ENCODE data around the gene TBX4. TPM values are rescaled to one million over a fixed set of nuclear protein-coding genes. Genes with fewer than 3 reads are reported as not detected.

The TBX4 gene
- total RNA-seq, 4 donors from 2014 or later = not detected

- TF ChIP-seq POLR2A (IDR thresholded peaks at IDR 0.05) (no peak), EP300 (IDR thresholded peaks at IDR 0.05) (no peak), CTCF (IDR thresholded peaks at IDR 0.05) (no peak)
Measured at GRCh38 chr17:61414141-61414935, 37.9 kb upstream of the TBX4 start.

DNA sequence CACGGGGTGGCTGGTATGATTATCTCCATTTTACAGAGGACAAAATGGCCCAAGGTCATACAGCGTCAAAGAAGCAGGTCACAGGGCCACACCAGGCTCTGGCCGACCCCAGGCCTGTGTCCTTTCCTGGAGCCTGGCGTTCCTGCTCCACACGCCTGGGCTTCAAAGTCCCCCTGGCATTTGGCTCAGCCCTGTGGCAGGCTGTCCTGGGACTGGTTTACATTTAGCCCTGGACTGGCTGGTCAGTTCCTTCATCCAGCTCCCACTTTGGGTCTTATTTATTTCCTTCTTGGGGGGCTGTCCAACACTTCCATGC, 37.3 kb upstream of the TBX4 start:
- peaks cover 0 to 65% (median 28%) of the 10 kb centered on the region in 4 donors for H3K4me1 ChIP-seq

More at GRCh38 chr17:61414141-61414935, 37.9 kb upstream of the TBX4 start:
- Histone ChIP-seq H3K36me3 (no peaks in the 10 kb centered on the region), H3K4me1 (peaks cover 0 to 69% (median 30%) of the 10 kb centered on the region in 4 donors), H3K27me3 (peaks cover 0 to 12% of the 10 kb centered on the region in 2 donors), H3K27ac (peak overlapping the region in 2 of 4 donors; percentile 32 to 95), H3K4me3 (no peak overlapping the region), H3K9me3 (no peaks in the 10 kb centered on the region)
- 56 to 65% methylated on average over 15 of the region's 16 CpGs for WGBS, 2 donors
- no peak for DNase-seq (ENCODE audit: low spot score in 2 of 2)

GRCh38 chr17:61415374-61416210, 36.6 kb upstream of the TBX4 start:
- TF ChIP-seq CTCF (IDR thresholded peaks at IDR 0.05) (no peak), POLR2A (IDR thresholded peaks at IDR 0.05) (no peak), EP300 (IDR thresholded peaks at IDR 0.05) (no peak)
- DNase-seq (ENCODE audit: low spot score in 2 of 2) = no peak
- peaks cover 0 to 14% of the 10 kb centered on the region in 2 donors for H3K27me3 ChIP-seq
- H3K27ac ChIP-seq = peak overlapping the region in 2 of 4 donors; percentile 66 to 74
- no peaks in the 10 kb centered on the region for H3K36me3 ChIP-seq
- H3K9me3 ChIP-seq = no peaks in the 10 kb centered on the region
- WGBS, 2 donors = 96% methylated on average over 6 of the region's 6 CpGs
- peaks cover 0 to 58% (median 22%) of the 10 kb centered on the region in 4 donors for H3K4me1 ChIP-seq
- H3K4me3 ChIP-seq = no peak overlapping the region

More for the DNA sequence above, 37.3 kb upstream of the TBX4 start:
- WGBS, 2 donors = 73 to 84% methylated on average over 4 to 5 of the region's 5 CpGs
- peaks cover 0 to 12% of the 10 kb centered on the region in 2 donors for H3K27me3 ChIP-seq
- TF ChIP-seq POLR2A (IDR thresholded peaks at IDR 0.05) = no peak
- TF ChIP-seq CTCF (IDR thresholded peaks at IDR 0.05) = no peak
- no peak for TF ChIP-seq EP300 (IDR thresholded peaks at IDR 0.05)
- no peaks in the 10 kb centered on the region for H3K36me3 ChIP-seq
- H3K27ac ChIP-seq = peak overlapping the region in 2 of 4 donors; percentile 32 to 95
- no peak for DNase-seq (ENCODE audit: low spot score in 2 of 2)
- no peaks in the 10 kb centered on the region for H3K9me3 ChIP-seq
- H3K4me3 ChIP-seq = no peak overlapping the region

DNA sequence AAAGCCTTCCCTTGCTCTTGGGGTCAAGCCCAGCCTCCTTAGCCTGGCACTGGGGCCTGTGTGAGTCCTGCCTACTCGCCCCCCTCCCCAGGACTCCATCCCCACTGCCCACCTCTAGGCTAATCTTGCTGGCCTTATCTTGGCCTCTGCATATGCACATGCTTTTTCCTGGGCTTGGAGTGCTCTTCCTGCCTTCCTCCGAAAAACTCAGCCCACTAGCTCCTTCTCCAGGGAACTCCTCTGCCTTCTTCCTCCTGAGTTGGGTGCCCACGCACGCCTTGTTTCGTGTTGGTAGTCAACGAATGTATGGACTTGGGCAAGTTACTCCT, 36.0 kb upstream of the TBX4 start:
- Histone ChIP-seq H3K27me3 (peaks cover 0 to 15% of the 10 kb centered on the region in 2 donors), H3K27ac (peak overlapping the region in 3 of 4 donors; percentile 22 to 74 (median 66)), H3K9me3 (no peaks in the 10 kb centered on the region), H3K4me3 (no peak overlapping the region), H3K4me1 (peaks cover 0 to 52% (median 17%) of the 10 kb centered on the region in 4 donors), H3K36me3 (no peaks in the 10 kb centered on the region)
- WGBS, 2 donors = 62 to 79% methylated on average over 6 of the region's 6 CpGs
- TF ChIP-seq POLR2A (IDR thresholded peaks at IDR 0.05) = no peak
- no peak for TF ChIP-seq CTCF (IDR thresholded peaks at IDR 0.05)
- no peak for TF ChIP-seq EP300 (IDR thresholded peaks at IDR 0.05)
- no peak for DNase-seq (ENCODE audit: low spot score in 2 of 2)
